Measurements from ENCODE around the gene CREB5. TPM values are rescaled to one million over a fixed set of nuclear protein-coding genes. Genes with fewer than 3 reads are reported as not detected.

Gene CREB5
- total RNA-seq, 1 donor from 2014 or later = not detected

- DNase-seq (ENCODE audit: low spot score) = no peak
- H3K36me3 Mint-ChIP-seq (ENCODE audit: low read depth) = no peaks in the 10 kb centered on the region
- intact Hi-C loops (cut with micrococcal nuclease) = loop anchor here (1.0 to 5.0 kb wide), 2 partner anchors 255 to 1308 kb away; partner anchors contain the start of gene HOXA2
- peaks cover 27% of the 10 kb centered on the region for H3K4me1 Mint-ChIP-seq (ENCODE audit: low read depth)
- H3K9me3 Mint-ChIP-seq = no peaks in the 10 kb centered on the region
- peaks cover 59% of the 10 kb centered on the region for H3K27me3 Mint-ChIP-seq (ENCODE audit: low read depth)
- H3K27ac Mint-ChIP-seq = peak overlapping the region; percentile 48
- peak overlapping the region; percentile 77 for H3K4me3 Mint-ChIP-seq (ENCODE audit: low read depth)
Observed at GRCh38 chr7:28409716-28410627, 2.3 kb upstream of the CREB5 start.

GRCh38 chr7:28410628-28411531, 1.4 kb upstream of the CREB5 start:
- Mint-ChIP-seq H3K4me3 (ENCODE audit: low read depth) (peak overlapping the region; percentile 47), H3K36me3 (ENCODE audit: low read depth) (no peaks in the 10 kb centered on the region), H3K4me1 (ENCODE audit: low read depth) (peaks cover 23% of the 10 kb centered on the region), H3K27me3 (ENCODE audit: low read depth) (peaks cover 62% of the 10 kb centered on the region), H3K27ac (no peak overlapping the region), H3K9me3 (no peaks in the 10 kb centered on the region)
- intact Hi-C loops (cut with micrococcal nuclease) = no loop called here
- no peak for DNase-seq (ENCODE audit: low spot score)

- H3K27me3 Mint-ChIP-seq (ENCODE audit: low read depth) = peaks cover 69% of the 10 kb centered on the region
- H3K36me3 Mint-ChIP-seq (ENCODE audit: low read depth) = no peaks in the 10 kb centered on the region
- H3K9me3 Mint-ChIP-seq = no peaks in the 10 kb centered on the region
- peaks cover 18% of the 10 kb centered on the region for H3K4me1 Mint-ChIP-seq (ENCODE audit: low read depth)
- intact Hi-C loops (cut with micrococcal nuclease) = no loop called here
- no peak overlapping the region for H3K27ac Mint-ChIP-seq
- no peak overlapping the region for H3K4me3 Mint-ChIP-seq (ENCODE audit: low read depth)
- no peak for DNase-seq (ENCODE audit: low spot score)
Observed at GRCh38 chr7:28413011-28413410, 693 bp downstream of the CREB5 start.

- peaks cover 60% of the 10 kb centered on the region for H3K27me3 Mint-ChIP-seq (ENCODE audit: low read depth)
- no peak overlapping the region for H3K27ac Mint-ChIP-seq
- DNase-seq (ENCODE audit: low spot score) = no peak
- intact Hi-C loops (cut with micrococcal nuclease) = no loop called here
- H3K36me3 Mint-ChIP-seq (ENCODE audit: low read depth) = no peaks in the 10 kb centered on the region
- H3K9me3 Mint-ChIP-seq = no peaks in the 10 kb centered on the region
- H3K4me3 Mint-ChIP-seq (ENCODE audit: low read depth) = no peak overlapping the region
- H3K4me1 Mint-ChIP-seq (ENCODE audit: low read depth) = peaks cover 11% of the 10 kb centered on the region
Observed at GRCh38 chr7:28414453-28414852, 2.1 kb downstream of the CREB5 start.

- Mint-ChIP-seq H3K36me3 (ENCODE audit: low read depth) (no peaks in the 10 kb centered on the region), H3K4me3 (ENCODE audit: low read depth) (no peak overlapping the region), H3K9me3 (no peaks in the 10 kb centered on the region), H3K27me3 (ENCODE audit: low read depth) (peaks cover 35% of the 10 kb centered on the region), H3K4me1 (ENCODE audit: low read depth) (no peaks in the 10 kb centered on the region), H3K27ac (no peak overlapping the region)
- intact Hi-C loops (cut with micrococcal nuclease) = no loop called here
- DNase-seq (ENCODE audit: low spot score) = no peak
Observed at GRCh38 chr7:28417321-28417940, 5.1 kb downstream of the CREB5 start.

GRCh38 chr7:28418311-28418710, 6.0 kb downstream of the CREB5 start:
- H3K4me1 Mint-ChIP-seq (ENCODE audit: low read depth) = no peaks in the 10 kb centered on the region
- intact Hi-C loops (cut with micrococcal nuclease) = no loop called here

GRCh38 chr7:28418966-28419365, 6.6 kb downstream of the CREB5 start:
- no peak for DNase-seq (ENCODE audit: low spot score)
- Mint-ChIP-seq H3K27me3 (ENCODE audit: low read depth) (peaks cover 31% of the 10 kb centered on the region), H3K27ac (no peak overlapping the region), H3K4me1 (ENCODE audit: low read depth) (no peaks in the 10 kb centered on the region), H3K36me3 (ENCODE audit: low read depth) (no peaks in the 10 kb centered on the region), H3K4me3 (ENCODE audit: low read depth) (no peak overlapping the region), H3K9me3 (no peaks in the 10 kb centered on the region)
- intact Hi-C loops (cut with micrococcal nuclease) = no loop called here

More at GRCh38 chr7:28418311-28418710, 6.0 kb downstream of the CREB5 start:
- DNase-seq (ENCODE audit: low spot score) = no peak
- H3K9me3 Mint-ChIP-seq = no peaks in the 10 kb centered on the region
- H3K36me3 Mint-ChIP-seq (ENCODE audit: low read depth) = no peaks in the 10 kb centered on the region
- H3K27ac Mint-ChIP-seq = no peak overlapping the region
- peaks cover 35% of the 10 kb centered on the region for H3K27me3 Mint-ChIP-seq (ENCODE audit: low read depth)
- H3K4me3 Mint-ChIP-seq (ENCODE audit: low read depth) = no peak overlapping the region

- Mint-ChIP-seq H3K4me3 (ENCODE audit: low read depth) (no peak overlapping the region), H3K4me1 (ENCODE audit: low read depth) (no peaks in the 10 kb centered on the region), H3K27ac (no peak overlapping the region), H3K36me3 (ENCODE audit: low read depth) (no peaks in the 10 kb centered on the region), H3K27me3 (ENCODE audit: low read depth) (peaks cover 33% of the 10 kb centered on the region), H3K9me3 (no peaks in the 10 kb centered on the region)
- DNase-seq (ENCODE audit: low spot score) = no peak
- intact Hi-C loops (cut with micrococcal nuclease) = no loop called here
Observed at GRCh38 chr7:28419716-28420115, 7.4 kb downstream of the CREB5 start.

GRCh38 chr7:28423112-28423511, 10.8 kb downstream of the CREB5 start:
- no peak overlapping the region for H3K4me3 Mint-ChIP-seq (ENCODE audit: low read depth)
- intact Hi-C loops (cut with micrococcal nuclease) = no loop called here
- H3K27ac Mint-ChIP-seq = no peak overlapping the region
- peaks cover 15% of the 10 kb centered on the region for H3K27me3 Mint-ChIP-seq (ENCODE audit: low read depth)
- H3K4me1 Mint-ChIP-seq (ENCODE audit: low read depth) = no peaks in the 10 kb centered on the region
- no peaks in the 10 kb centered on the region for H3K9me3 Mint-ChIP-seq
- DNase-seq (ENCODE audit: low spot score) = no peak
- no peaks in the 10 kb centered on the region for H3K36me3 Mint-ChIP-seq (ENCODE audit: low read depth)

GRCh38 chr7:28423918-28424514, 11.7 kb downstream of the CREB5 start:
- no peak for DNase-seq (ENCODE audit: low spot score)
- peaks cover 17% of the 10 kb centered on the region for H3K27me3 Mint-ChIP-seq (ENCODE audit: low read depth)
- no peak overlapping the region for H3K4me3 Mint-ChIP-seq (ENCODE audit: low read depth)
- intact Hi-C loops (cut with micrococcal nuclease) = no loop called here
- H3K36me3 Mint-ChIP-seq (ENCODE audit: low read depth) = no peaks in the 10 kb centered on the region
- H3K4me1 Mint-ChIP-seq (ENCODE audit: low read depth) = no peaks in the 10 kb centered on the region
- H3K27ac Mint-ChIP-seq = no peak overlapping the region
- no peaks in the 10 kb centered on the region for H3K9me3 Mint-ChIP-seq

GRCh38 chr7:28425496-28425895, 13.2 kb downstream of the CREB5 start:
- Mint-ChIP-seq H3K4me1 (ENCODE audit: low read depth) (no peaks in the 10 kb centered on the region), H3K27me3 (ENCODE audit: low read depth) (peaks cover 15% of the 10 kb centered on the region), H3K36me3 (ENCODE audit: low read depth) (no peaks in the 10 kb centered on the region), H3K4me3 (ENCODE audit: low read depth) (no peak overlapping the region), H3K9me3 (no peaks in the 10 kb centered on the region), H3K27ac (no peak overlapping the region)
- no peak for DNase-seq (ENCODE audit: low spot score)
- intact Hi-C loops (cut with micrococcal nuclease) = no loop called here

- Mint-ChIP-seq H3K36me3 (ENCODE audit: low read depth) (no peaks in the 10 kb centered on the region), H3K4me1 (ENCODE audit: low read depth) (no peaks in the 10 kb centered on the region), H3K4me3 (ENCODE audit: low read depth) (no peak overlapping the region), H3K27me3 (ENCODE audit: low read depth) (peaks cover 17% of the 10 kb centered on the region), H3K9me3 (no peaks in the 10 kb centered on the region), H3K27ac (no peak overlapping the region)
- DNase-seq (ENCODE audit: low spot score) = no peak
- intact Hi-C loops (cut with micrococcal nuclease) = no loop called here
Observed at GRCh38 chr7:28427236-28427635, 14.9 kb downstream of the CREB5 start.
